ENCODE data around the gene VPS16.

DNA sequence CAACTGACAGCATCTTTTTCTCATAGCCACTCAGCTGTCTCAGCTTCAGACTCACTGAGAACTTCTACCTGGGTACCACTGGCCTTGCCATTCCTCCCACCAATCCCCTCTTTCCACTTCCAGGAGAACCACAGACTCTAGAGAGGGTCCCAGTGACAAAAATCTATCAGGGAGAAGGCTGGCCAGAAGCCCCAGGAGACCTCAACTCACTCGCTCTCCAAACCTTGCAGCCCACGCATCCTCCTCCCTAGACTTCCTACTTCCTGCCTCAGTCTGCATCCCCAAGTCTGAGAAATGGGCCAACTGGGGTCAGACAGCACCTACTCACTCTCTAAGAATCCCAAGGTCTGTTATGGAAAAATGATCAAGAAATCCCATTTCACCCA is 23.2 kb upstream of the VPS16 start:
- TF ChIP-seq ZMYM4 (CRISPR knock-in tag; IDR thresholded peaks at IDR 0.05) = no peak
- TF ChIP-seq, protein P1, sequence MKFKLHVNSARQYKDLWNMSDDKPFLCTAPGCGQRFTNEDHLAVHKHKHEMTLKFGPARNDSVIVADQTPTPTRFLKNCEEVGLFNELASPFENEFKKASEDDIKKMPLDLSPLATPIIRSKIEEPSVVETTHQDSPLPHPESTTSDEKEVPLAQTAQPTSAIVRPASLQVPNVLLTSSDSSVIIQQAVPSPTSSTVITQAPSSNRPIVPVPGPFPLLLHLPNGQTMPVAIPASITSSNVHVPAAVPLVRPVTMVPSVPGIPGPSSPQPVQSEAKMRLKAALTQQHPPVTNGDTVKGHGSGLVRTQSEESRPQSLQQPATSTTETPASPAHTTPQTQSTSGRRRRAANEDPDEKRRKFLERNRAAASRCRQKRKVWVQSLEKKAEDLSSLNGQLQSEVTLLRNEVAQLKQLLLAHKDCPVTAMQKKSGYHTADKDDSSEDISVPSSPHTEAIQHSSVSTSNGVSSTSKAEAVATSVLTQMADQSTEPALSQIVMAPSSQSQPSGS (CRISPR knock-in tag; IDR thresholded peaks at IDR 0.05) = no peak
- TF ChIP-seq NFIC (IDR thresholded peaks at IDR 0.05; ENCODE audit: low read length) = no peak
- TF ChIP-seq GTF2F1 (IDR thresholded peaks at IDR 0.05; ENCODE audit: low read length) = no peak
- TF ChIP-seq BCL6 (CRISPR knock-in tag; IDR thresholded peaks at IDR 0.05) = no peak
- TF ChIP-seq RAD21 (CRISPR knock-in tag; IDR thresholded peaks at IDR 0.05) = no peak
- no peak for TF ChIP-seq ZNF557 (CRISPR knock-in tag; IDR thresholded peaks at IDR 0.05)
- TF ChIP-seq ZNF274 (CRISPR knock-in tag; IDR thresholded peaks at IDR 0.05) = no peak
- no peak for TF ChIP-seq MEIS1 (CRISPR knock-in tag; IDR thresholded peaks at IDR 0.05; ENCODE audit: borderline replicate concordance)
- TF ChIP-seq EHMT2 (IDR thresholded peaks at IDR 0.05; ENCODE audit: borderline replicate concordance, low read depth, low read length) = no peak
- no peak for TF ChIP-seq TCF7 (IDR thresholded peaks at IDR 0.05; ENCODE audit: low read depth)
- TF ChIP-seq, protein P2, sequence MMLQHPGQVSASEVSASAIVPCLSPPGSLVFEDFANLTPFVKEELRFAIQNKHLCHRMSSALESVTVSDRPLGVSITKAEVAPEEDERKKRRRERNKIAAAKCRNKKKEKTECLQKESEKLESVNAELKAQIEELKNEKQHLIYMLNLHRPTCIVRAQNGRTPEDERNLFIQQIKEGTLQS (CRISPR knock-in tag; IDR thresholded peaks at IDR 0.05) = no peak
- no peak for TF ChIP-seq NFYC (CRISPR knock-in tag; IDR thresholded peaks at IDR 0.05)
- no peak for TF ChIP-seq FOSL1 (CRISPR knock-in tag; IDR thresholded peaks at IDR 0.05; ENCODE audit: borderline replicate concordance)

All from HepG2 (cell line).